Urothelium cell line (cell line): ENCODE data around the gene KIRREL3.

Experiments
- DNase-seq: peaks from one replicate; pipeline ENCODE4 v3.0.0; 2011; ENCODE audit warnings: low spot score, mixed read lengths
- FAIRE-seq: peaks from 2 replicates; lab custom pipeline; 2011; peaks lifted over from hg19 to GRCh38; lab: Jason Lieb, UNC

KIRREL3 gene

GRCh38 chr11:126753990-126754389, 246.6 kb downstream of the KIRREL3 start:
- FAIRE-seq: no peak
- no peak for DNase-seq

DNA sequence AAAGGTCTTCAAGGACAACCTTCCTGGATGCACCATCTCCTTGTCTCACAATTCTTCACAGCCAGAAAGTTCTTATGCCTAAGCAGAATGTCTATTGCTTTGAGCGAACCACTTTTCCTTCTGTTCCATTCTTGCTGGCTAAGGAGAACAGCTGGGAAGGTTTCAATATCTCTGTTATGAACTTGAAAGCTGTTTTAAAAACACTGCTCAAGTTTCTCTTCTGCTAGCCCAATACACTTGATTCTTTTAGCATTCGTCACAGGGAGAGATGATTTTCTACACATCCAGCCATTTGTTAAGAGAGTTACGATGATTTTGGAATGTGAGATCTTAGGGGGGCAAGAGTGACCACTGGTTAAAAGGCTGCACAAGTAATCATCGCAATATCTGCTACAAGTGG, 249.3 kb downstream of the KIRREL3 start:
- no peak for DNase-seq
- FAIRE-seq: no peak

DNA sequence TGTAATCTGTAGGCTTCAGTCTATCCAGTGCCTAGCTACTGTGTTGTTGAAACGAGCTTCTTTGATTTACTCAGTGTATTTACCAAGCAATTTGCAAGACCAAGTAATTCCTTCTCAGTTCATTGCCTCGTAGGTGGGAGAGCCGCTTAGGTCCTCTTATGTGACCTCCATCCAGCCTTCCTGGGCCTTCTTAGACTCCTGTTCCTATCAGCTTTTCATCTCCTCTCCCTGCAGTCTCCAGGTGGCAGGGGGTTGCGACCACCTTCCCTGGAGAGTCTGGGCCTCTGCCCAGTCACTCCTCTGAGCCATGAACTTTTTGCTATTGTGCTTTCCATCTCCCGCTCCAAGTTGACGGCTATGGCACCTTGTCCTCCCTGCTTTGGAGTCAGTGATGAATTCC, 251.8 kb downstream of the KIRREL3 start:
- no peak for FAIRE-seq
- DNase-seq: no peak

GRCh38 chr11:126748100-126748791, 252.3 kb downstream of the KIRREL3 start:
- no peak for DNase-seq
- FAIRE-seq: no peak

GRCh38 chr11:126747315-126747714, 253.3 kb downstream of the KIRREL3 start:
- no peak for DNase-seq
- FAIRE-seq: no peak

DNA sequence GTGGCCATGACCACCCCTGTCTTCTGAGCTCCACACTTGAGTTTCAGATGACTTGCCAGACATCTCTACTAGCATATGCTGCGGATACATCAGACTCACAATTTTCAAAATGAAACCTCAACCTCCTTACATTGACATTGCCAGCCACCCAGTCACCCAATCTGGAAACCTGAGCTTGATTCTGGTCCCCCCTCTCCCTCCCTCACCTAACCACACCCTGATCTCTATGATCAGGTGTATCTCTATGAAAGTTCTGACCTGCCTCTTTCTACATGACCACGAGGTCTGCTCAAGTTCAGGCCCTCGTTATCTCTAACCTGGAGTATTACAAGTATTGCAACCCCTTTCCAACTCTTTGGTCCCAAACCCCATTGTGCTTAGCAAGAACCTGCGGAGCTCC, 254.1 kb downstream of the KIRREL3 start:
- DNase-seq (no peak), FAIRE-seq (no peak)

DNA sequence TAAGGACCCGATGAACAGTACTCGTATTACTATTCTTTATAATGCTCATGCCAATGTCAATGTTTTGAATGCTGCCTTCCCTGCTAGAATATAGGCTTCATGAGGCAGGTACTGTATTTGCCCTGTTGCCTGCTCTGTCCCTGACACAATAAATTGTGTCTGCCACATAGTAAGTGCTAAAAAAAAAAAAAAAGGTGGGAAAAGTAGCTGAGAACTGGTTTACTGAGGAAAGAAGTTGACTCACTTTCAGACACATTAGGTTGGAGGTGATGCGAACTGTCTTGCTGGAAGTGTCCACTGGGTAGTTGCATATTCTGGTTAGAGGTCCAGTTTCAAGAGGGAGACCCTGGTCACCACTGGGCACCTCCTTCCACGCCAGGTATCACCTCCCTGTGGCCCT, 255.9 kb downstream of the KIRREL3 start:
- FAIRE-seq: no peak
- DNase-seq: no peak

- FAIRE-seq (no peak), DNase-seq (no peak)
These were observed 256.9 kb downstream of the KIRREL3 start for GRCh38 chr11:126743628-126744027.

- FAIRE-seq (no peak), DNase-seq (no peak)
These were observed 258.0 kb downstream of the KIRREL3 start for GRCh38 chr11:126742582-126742981.

- DNase-seq: no peak
- FAIRE-seq: no peak
These were observed 259.7 kb downstream of the KIRREL3 start for GRCh38 chr11:126740846-126741245.

DNA sequence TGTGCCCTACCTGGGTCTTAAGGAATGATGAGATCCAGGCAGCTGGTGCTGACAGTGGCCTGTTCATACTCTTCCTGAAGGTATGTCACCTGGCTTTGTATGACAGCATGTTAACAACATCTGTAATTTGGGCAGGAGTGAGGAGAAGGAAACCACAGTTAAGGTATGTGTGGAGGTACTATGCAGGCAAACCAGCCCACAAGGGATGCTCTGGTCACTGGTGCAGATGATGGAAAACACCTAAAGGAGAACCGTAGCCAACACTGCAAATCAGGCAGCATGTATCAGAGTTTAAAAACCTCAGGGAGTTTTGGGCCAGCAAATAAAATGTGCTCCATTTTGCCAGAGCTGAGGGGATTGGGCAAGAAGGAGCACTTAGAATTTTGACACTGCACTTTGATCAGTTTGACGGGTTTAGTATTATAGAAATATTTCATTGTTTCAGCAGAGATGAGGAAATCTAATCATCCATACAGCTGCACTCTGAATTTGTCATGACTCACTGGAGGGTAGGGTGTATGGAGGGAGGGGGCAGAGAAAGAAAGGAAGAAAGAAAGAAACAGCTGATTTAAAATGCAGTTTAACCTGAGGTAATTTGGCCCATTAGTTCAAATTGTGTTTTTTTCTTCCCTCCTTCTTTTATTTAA, 260.9 kb downstream of the KIRREL3 start:
- no peak for FAIRE-seq
- DNase-seq: no peak

DNA sequence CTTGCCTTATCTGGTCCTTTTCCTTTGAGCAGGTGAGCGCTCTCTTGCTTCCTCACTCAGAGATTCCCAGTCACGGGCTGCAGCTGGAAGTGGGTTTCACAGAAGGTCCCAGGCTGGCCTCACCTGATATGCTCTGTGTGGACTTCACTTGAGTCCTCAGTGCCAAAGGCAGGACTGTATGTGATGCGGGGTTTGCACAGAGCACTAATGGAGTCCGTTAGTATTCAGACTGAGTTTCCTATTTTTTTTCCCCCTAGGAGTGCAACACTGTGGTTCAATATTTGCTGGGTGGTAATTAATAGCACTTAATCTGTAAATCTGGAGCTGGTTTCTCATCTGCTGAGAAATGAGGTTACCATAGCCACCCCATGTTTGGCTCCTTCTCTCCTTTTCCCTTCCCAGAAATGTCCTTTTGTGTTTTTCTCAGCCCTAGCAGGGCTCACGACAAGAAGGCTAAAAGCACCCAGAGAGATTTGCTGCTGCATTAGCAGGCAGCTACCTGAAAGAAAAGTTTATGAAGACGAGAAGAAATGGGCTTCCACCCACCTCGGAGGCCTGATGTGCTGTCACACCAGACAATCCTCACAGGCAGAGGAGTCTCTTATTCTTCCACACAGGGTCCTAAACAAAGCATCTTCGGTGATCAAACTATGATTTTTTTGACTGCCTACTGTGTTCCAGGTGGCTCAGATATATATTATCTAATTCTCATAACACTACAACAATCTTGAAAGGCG, 262.1 kb downstream of the KIRREL3 start:
- FAIRE-seq (no peak), DNase-seq (no peak)

DNA sequence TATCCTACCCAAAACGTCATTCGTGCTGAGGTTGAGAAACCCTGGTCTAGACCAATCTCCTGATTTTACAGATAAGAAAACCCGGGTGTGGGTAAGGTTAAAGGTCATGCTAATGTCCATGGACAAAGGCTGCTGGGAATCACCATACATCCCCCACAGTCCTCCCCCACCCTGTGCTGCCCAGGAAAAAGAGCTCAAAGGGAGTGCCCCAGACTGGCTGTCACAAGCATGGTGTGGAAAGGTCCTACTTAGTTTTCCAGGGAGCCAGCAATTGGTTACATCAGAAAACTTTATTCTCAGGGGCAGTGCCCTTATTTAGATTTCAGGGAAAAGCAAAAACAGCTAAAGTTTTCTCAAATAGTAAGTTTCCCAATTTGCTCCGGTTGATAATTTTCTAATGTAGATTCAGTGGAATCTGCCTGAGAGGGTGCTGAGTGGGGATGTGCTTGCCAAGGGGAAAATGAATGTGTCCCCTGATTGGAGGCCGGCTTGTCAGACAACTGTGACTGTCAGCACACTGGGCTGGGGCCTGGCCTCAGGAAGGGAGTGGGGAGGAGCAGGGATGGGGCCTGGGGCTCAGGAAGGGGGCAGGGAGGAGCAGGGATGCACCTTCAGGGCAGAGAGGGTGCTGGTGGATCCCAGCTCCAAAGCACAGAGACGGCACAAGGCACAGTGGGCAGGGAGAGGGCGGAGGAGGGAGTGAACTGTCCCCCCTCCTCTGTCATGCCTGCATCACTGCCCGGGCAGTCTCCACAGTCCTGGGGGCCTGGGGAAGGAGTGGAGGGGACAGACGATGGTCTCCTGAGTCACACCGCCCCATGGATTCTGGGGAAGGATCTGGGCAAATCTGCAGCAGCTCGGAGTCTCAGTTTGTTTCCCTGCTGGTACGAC, 263.6 kb downstream of the KIRREL3 start:
- FAIRE-seq (no peak), DNase-seq (no peak)

DNA sequence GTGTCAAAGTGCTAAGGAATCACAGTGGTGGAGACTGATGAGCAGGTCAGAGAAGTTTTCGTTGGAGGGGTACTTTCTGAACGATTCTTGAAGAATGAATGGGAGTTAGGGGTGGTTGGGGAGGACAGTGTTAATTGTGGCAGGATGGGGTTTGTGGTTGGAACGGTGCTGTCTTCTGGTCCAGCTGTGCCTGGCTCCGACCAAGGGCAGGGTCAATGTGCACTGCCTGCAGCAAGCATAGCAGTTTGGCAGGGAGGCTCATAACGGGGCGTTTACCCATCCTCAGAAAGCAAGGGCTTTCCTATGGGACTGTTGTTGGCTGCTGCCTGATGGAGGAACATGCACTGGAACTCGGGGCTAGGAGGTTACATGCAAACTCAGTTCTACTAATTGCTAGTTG, 265.8 kb downstream of the KIRREL3 start:
- DNase-seq (no peak), FAIRE-seq (no peak)

DNA sequence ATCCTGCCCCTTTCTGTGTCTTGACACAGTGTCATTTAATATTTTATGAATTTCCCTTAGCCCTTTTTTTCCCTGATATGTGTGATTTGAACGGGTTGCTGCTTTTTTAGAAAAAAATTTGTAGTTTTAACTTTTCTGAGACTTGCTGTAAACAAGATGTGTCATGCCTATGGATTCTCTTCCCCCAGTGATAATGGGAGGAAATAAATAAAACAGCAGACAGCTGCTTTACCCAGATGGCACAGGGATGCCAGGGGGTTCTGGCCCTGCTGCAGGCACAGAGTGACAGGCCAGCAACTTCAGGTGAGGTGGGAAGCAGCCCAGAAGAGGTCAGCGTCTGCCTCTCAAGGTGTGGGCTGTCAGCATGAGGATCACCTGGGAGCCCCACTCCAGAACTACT, 266.9 kb downstream of the KIRREL3 start:
- no peak for DNase-seq

DNA sequence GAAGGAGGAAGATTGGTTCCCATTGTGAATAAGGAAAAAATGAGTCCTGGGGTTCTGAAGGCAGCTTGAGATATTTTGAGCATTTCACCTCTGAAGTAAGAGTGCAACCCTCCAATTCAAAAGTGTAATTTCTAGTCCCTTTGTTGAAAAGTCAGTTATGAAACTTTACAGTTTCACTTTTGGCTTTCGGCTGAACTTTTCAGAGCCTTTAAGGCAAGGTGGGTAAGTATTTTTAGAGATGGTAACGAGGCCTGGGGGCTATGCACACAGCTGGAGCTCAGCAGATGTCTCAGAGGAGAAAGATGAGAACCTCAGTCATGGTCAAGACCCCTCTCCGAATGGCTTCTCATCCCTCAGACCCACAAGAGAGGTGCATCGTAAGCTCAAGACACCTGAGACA, 267.6 kb downstream of the KIRREL3 start:
- FAIRE-seq (no peak), DNase-seq (no peak)

More for the DNA sequence above, 266.9 kb downstream of the KIRREL3 start:
- FAIRE-seq: no peak

DNA sequence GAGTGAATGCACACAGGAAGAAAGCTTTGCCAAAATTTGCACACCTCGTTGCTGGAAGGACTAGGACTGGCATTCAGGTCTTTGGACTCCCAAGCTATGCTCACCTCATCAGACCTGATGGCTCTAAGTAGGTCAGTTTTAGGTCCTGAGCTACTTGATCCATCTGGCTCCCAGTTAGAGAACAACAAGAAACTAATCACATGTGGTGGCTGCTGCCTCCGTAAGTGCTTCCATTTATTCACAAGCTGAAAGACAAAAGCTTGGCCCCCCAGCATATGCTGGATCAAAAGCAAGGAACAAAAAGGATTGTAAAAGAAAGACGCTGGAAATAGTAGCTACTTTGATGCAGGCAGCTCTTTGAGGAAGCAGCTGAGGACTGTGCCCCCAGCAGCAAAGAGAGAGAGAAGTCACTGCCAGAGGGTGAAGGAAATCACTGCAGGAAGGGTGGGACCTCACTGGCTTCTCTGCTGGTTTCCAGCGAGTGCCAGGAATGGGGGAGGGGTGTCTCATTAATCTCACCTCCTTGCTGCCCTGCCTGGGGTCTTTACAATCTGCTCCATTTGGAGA, 268.9 kb downstream of the KIRREL3 start:
- DNase-seq (no peak), FAIRE-seq (no peak)

GRCh38 chr11:126727381-126727780, 273.2 kb downstream of the KIRREL3 start:
- no peak for DNase-seq
- no peak for FAIRE-seq

- DNase-seq (no peak), FAIRE-seq (no peak)
These were observed 275.0 kb downstream of the KIRREL3 start for GRCh38 chr11:126725521-126725920.

- DNase-seq: no peak
- FAIRE-seq: no peak
These were observed 275.5 kb downstream of the KIRREL3 start for GRCh38 chr11:126725043-126725442.

- DNase-seq (no peak), FAIRE-seq (no peak)
These were observed 276.9 kb downstream of the KIRREL3 start for GRCh38 chr11:126723665-126724045.
